Measurements from ENCODE around the gene PHACTR1.

- no peak for TF ChIP-seq ZNF551 (CRISPR knock-in tag; IDR thresholded peaks at IDR 0.05)
- TF ChIP-seq KDM1A (IDR thresholded peaks at IDR 0.05) = no peak
- TF ChIP-seq EZH2 (IDR thresholded peaks at IDR 0.05; ENCODE audit: borderline replicate concordance, low read depth, low read length) = no peak
- no peak for TF ChIP-seq CHD2 (IDR thresholded peaks at IDR 0.05; ENCODE audit: low read depth, low read length)
- no peak for TF ChIP-seq HDAC2 (IDR thresholded peaks at IDR 0.05)
- no peak for TF ChIP-seq ATF7 (IDR thresholded peaks at IDR 0.05)
- TF ChIP-seq FOXA3 (CRISPR knock-in tag; conservative IDR thresholded peaks at IDR 0.05 in 1 of 2, IDR thresholded peaks at IDR 0.05 in 1 of 2) = no peak
- TF ChIP-seq TCF7 (IDR thresholded peaks at IDR 0.05; ENCODE audit: borderline replicate concordance) = no peak
- no peak for TF ChIP-seq ZNF253 (CRISPR knock-in tag; conservative IDR thresholded peaks at IDR 0.05)
- TF ChIP-seq, protein P1, sequence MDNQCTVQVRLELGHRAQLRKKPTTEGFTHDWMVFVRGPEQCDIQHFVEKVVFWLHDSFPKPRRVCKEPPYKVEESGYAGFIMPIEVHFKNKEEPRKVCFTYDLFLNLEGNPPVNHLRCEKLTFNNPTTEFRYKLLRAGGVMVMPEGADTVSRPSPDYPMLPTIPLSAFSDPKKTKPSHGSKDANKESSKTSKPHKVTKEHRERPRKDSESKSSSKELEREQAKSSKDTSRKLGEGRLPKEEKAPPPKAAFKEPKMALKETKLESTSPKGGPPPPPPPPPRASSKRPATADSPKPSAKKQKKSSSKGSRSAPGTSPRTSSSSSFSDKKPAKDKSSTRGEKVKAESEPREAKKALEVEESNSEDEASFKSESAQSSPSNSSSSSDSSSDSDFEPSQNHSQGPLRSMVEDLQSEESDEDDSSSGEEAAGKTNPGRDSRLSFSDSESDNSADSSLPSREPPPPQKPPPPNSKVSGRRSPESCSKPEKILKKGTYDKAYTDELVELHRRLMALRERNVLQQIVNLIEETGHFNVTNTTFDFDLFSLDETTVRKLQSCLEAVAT (IDR thresholded peaks at IDR 0.05) = no peak
- TF ChIP-seq EP300 (IDR thresholded peaks at IDR 0.05; ENCODE audit: low read length) = no peak
- TF ChIP-seq, protein P2, sequence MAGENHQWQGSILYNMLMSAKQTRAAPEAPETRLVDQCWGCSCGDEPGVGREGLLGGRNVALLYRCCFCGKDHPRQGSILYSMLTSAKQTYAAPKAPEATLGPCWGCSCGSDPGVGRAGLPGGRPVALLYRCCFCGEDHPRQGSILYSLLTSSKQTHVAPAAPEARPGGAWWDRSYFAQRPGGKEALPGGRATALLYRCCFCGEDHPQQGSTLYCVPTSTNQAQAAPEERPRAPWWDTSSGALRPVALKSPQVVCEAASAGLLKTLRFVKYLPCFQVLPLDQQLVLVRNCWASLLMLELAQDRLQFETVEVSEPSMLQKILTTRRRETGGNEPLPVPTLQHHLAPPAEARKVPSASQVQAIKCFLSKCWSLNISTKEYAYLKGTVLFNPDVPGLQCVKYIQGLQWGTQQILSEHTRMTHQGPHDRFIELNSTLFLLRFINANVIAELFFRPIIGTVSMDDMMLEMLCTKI (IDR thresholded peaks at IDR 0.05; ENCODE audit: partially characterized antibody) = no peak
- no peak for TF ChIP-seq TAF7 (tag; IDR thresholded peaks at IDR 0.05)
- TF ChIP-seq ZNF124 (CRISPR knock-in tag; IDR thresholded peaks at IDR 0.05) = no peak
These were observed 386.6 kb downstream of the PHACTR1 start for GRCh38 chr6:13103169-13103568.
